Tibial nerve (tissue), 4 donors: Measurements from ENCODE around the gene CTSS.

Experiments
- EP300 ChIP-seq, 2 donors: sonication (generic); formaldehyde crosslinking; IDR thresholded peaks; one replicate each; pipeline ENCODE4 v1.6.1; 2017; ENCODE audit warnings: antibody characterized with exemption in 2 of 2, mild to moderate bottlenecking in 1 of 2
- POLR2A ChIP-seq, 2 donors: fragments of 450-650 bp; IDR thresholded peaks; one replicate each; pipeline ENCODE4 v1.6.1; 2017; ENCODE audit warnings: antibody characterized with exemption in 2 of 2, mild to moderate bottlenecking in 2 of 2, moderate library complexity in 2 of 2
- TF ChIP-seq, protein P1 (sequence below), 5 experiments: fragments of 200-600 bp in 3 of 5; fragments of 450-650 bp in 2 of 5; sonication (generic) in 3 of 5; IDR thresholded peaks; one replicate each; pipeline ENCODE4 v1.5.1; 2016 to 2019; ENCODE audit warnings: antibody characterized with exemption in 5 of 5, mild to moderate bottlenecking in 3 of 5, moderate library complexity in 2 of 5

DNA sequence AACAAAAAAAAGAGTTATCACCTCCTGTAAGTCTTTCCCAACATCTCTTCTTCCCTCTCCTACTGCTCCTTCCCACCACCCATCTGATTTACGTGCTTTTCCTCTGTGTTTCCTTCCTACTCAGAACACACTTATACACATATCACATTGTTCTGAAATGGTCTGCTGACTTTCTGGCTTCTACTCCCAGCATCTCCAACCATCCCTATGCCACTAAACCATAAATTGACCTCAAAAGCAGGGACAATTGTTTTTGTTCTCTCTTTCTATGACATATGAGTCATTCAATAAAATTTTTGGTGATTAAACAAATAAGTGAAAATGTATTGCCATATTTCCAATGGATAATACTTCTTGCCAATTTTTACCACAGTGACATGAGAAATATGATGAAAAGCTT is 76.8 kb downstream of the CTSS start:
- TF ChIP-seq, protein P1, sequence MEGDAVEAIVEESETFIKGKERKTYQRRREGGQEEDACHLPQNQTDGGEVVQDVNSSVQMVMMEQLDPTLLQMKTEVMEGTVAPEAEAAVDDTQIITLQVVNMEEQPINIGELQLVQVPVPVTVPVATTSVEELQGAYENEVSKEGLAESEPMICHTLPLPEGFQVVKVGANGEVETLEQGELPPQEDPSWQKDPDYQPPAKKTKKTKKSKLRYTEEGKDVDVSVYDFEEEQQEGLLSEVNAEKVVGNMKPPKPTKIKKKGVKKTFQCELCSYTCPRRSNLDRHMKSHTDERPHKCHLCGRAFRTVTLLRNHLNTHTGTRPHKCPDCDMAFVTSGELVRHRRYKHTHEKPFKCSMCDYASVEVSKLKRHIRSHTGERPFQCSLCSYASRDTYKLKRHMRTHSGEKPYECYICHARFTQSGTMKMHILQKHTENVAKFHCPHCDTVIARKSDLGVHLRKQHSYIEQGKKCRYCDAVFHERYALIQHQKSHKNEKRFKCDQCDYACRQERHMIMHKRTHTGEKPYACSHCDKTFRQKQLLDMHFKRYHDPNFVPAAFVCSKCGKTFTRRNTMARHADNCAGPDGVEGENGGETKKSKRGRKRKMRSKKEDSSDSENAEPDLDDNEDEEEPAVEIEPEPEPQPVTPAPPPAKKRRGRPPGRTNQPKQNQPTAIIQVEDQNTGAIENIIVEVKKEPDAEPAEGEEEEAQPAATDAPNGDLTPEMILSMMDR (IDR thresholded peaks at IDR 0.05), result no peak
- no peak for TF ChIP-seq POLR2A (IDR thresholded peaks at IDR 0.05)
- peak in 1 of 2 donors; percentile 35 for TF ChIP-seq EP300 (IDR thresholded peaks at IDR 0.05)
